ENCODE results near the gene KCND3.

The KCND3 gene

GRCh38 chr1:111989531-111990025 lies at the start of gene KCND3:
Gene KCND3 (minus strand): TSS chr1:111989668.
- no peak for DNase-seq

- DNase-seq = no peak
Observed at GRCh38 chr1:112034277-112034676, 44.8 kb upstream of the KCND3 start.

GRCh38 chr1:112033439-112034120 lies 44.1 kb upstream of the KCND3 start:
- DNase-seq = peak; percentile 50

- no peak for DNase-seq
Observed at GRCh38 chr1:112030157-112030556, 40.7 kb upstream of the KCND3 start.

- peak; percentile 54 for DNase-seq
Observed at GRCh38 chr1:112027696-112028095, 38.2 kb upstream of the KCND3 start.

GRCh38 chr1:112026501-112026900 lies 37.0 kb upstream of the KCND3 start:
- DNase-seq = no peak

GRCh38 chr1:112026016-112026415 lies 36.5 kb upstream of the KCND3 start:
- DNase-seq = no peak

GRCh38 chr1:112021263-112021662 lies 31.8 kb upstream of the KCND3 start:
- DNase-seq = no peak

GRCh38 chr1:112017183-112017582 lies 27.7 kb upstream of the KCND3 start:
- DNase-seq = no peak

- DNase-seq = no peak
Observed at GRCh38 chr1:112012823-112013222, 23.4 kb upstream of the KCND3 start.

GRCh38 chr1:112011202-112011601 lies 21.7 kb upstream of the KCND3 start:
- no peak for DNase-seq

GRCh38 chr1:112007169-112007568 lies 17.7 kb upstream of the KCND3 start:
- no peak for DNase-seq

GRCh38 chr1:112006416-112007025 lies 17.1 kb upstream of the KCND3 start:
- peak; percentile 7 for DNase-seq

GRCh38 chr1:112004076-112004475 lies 14.6 kb upstream of the KCND3 start:
- no peak for DNase-seq

- no peak for DNase-seq
Observed at GRCh38 chr1:112002514-112002913, 13.0 kb upstream of the KCND3 start.

- DNase-seq = no peak
Observed at GRCh38 chr1:112001436-112001835, 12.0 kb upstream of the KCND3 start.

GRCh38 chr1:112000048-112000447 lies 10.6 kb upstream of the KCND3 start:
- no peak for DNase-seq

- DNase-seq = no peak
Observed at GRCh38 chr1:111998332-111998731, 8.9 kb upstream of the KCND3 start.

GRCh38 chr1:111992476-111992875 lies 3.0 kb upstream of the KCND3 start:
- no peak for DNase-seq

- peak; percentile 90 for DNase-seq
Observed at GRCh38 chr1:111990878-111991718, 1.6 kb upstream of the KCND3 start.

GRCh38 chr1:111990026-111990877 lies 784 bp upstream of the KCND3 start:
- peak; percentile 59 for DNase-seq

- peak; percentile 58 for DNase-seq
Observed at GRCh38 chr1:111988743-111989453, 570 bp downstream of the KCND3 start.

All from NCI-H1092 treated with DMSO at 0.1 percent for 48 hours (cell line).